GM11168 (cell line): ENCODE data around the gene IKZF2.

Source experiments
- in situ Hi-C: fragments of 300-500 bp; cut with MboI; formaldehyde crosslinking; loops from one replicate; pipeline ENCODE4 v1.12.0; 2022; ENCODE audit warnings: low sequenced_read_pairs; ENCODE audit not compliant: unreplicated experiment

The IKZF2 gene

DNA sequence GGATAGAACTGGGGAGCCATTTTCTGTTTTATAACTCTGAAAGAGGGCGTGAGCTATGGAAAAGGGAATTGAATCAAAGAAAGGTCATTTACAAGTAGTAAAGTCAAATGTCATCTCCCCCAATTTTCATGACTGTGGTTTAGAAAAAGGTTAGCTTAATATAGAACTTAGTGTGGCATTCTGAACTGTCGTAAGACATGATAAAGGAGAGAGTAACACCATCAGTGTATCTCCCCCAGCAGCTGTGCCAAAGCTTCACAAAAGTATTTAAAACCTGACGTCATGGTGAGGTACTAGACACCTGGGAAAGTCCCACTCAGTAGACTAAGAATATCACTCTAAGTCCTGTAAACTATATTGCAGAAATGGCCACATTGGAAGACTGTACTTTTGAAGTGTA lies 5.8 kb upstream of the IKZF2 start:
- in situ Hi-C loops = no loop called here

DNA sequence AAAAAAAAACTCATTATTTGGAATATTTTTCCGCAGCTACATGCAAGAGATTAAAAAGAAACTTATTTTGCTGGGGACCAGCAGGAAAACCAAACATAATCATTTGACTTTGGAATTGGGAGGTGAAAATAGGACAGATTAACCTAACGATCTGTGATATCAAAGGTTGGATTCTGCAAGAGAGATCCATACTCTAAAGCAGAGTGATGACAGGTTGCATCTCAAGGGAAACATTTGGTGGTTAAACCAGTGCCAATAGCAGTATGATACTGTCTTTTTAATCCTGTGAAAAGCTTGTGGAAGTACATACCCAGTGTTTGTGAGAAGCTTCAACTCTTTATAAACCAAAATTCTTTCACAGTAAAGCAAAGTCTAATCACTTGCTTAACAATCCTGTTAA lies 5.3 kb upstream of the IKZF2 start:
- in situ Hi-C loops = no loop called here

DNA sequence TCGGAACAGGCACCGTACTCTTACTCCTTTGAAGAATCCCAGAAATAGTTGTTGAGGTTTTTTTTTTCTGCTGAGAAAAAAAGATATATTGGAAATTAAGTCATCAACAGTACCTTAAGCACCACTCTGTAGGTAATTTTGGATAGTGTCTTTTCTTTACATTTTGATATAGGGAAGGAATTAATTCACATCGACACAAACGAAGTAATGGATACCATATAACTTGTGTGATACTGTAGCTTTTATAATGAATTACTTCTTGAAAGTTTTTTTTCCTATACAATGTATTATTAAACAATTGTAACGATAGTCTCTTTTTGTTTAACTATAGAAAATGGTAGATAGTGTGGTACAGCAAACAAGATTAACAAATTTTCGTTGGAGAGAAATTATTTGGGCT lies 1.5 kb upstream of the IKZF2 start:
- in situ Hi-C loops = loop anchor here (5.0 kb wide), 1 partner anchor 471 kb away; no protein-coding TSS in a partner anchor

DNA sequence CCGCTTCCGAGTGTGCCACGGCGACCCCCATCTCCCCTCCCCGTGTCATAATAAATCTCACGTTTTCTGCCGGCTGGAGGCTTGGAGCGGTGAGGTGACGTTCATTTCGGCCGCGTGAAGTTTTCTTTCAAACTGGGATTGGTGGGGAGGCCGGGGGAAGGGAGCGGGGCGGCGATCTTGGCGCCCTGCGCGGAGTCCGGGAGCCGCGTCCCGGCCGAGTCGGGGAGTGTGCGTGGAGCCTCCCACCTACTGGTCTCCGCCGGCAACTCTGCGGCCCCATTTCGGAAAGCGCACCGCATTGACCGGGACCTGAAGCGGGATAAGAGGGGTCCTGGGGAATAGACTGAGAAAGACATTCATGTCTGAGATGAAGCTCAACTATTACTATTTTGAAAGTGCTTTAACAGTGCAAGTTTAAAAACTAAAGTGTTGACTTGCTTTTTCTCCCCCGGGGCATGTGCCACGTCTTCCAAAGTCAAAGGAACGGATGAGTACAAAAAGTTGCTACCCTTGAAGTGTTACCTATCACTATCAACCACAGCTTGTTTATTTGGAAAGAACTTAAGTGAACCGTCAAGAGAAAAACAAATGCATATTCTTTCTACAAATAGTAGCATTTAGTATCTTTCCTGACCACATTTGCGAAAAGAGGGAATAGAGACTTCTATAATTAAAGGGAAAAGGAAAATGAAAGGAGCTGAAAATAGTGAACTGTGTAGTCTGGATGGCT lies 818 bp upstream of the IKZF2 start:
- in situ Hi-C loops = loop anchor here (5.0 kb wide), 1 partner anchor 470 kb away; no protein-coding TSS in a partner anchor

DNA sequence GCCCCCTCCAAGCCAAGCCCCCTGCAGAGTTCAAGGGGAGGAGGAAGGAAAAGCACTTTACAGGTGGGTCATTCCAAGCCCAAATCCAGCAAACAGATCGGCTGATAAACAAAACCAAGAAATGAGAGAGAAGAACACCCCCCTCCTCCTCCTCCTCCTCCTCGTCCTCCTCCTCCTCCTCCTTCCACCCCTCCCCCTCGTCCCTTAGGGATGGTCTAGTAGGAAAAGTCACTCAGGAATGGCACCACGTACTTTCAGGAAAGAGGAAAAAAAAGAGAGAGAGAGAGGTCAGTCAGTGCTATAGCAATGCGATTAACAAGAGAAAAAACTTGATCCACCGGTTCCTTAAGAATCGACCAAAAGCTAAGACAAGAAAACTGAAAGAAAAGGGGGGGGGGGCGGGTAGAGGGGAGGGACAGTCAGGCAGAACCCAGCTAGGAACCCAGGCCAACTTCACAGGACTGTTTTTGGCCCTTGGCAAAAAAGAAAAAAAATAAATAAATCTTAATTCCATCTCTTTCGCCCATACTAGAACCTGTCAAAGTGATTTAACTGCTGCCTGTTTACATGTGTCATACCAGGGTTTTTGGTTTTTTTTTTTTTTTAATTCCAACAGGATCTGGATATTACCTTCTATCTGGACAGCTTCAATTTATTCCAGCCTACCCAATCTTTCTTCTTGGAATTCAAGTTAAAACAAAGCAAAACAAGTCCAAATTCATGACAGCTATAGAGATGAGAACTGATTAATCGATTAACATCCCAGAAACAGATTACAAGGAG lies 906 bp downstream of the IKZF2 start:
- in situ Hi-C loops = loop anchor here (5.0 kb wide), 1 partner anchor 468 kb away; no protein-coding TSS in a partner anchor

DNA sequence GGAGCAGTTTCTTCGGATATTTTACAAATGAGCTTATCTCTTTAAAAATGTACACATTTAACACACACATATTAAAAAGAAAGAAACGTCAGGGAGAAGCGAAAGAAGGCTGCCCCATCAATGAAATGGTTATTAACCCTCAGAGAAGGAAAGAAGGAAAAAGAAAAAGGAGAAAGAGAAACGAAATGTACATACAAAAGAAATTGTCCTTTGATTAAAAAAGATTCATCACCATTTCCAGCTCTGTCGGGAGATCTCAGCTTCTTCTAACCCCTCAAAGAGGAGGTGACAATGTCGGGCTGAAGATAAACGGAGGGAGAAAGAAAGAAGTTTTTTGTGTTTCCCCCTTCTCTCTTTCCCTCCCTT lies 1.5 kb downstream of the IKZF2 start:
- in situ Hi-C loops = loop anchor here (5.0 kb wide), 1 partner anchor 468 kb away; no protein-coding TSS in a partner anchor

DNA sequence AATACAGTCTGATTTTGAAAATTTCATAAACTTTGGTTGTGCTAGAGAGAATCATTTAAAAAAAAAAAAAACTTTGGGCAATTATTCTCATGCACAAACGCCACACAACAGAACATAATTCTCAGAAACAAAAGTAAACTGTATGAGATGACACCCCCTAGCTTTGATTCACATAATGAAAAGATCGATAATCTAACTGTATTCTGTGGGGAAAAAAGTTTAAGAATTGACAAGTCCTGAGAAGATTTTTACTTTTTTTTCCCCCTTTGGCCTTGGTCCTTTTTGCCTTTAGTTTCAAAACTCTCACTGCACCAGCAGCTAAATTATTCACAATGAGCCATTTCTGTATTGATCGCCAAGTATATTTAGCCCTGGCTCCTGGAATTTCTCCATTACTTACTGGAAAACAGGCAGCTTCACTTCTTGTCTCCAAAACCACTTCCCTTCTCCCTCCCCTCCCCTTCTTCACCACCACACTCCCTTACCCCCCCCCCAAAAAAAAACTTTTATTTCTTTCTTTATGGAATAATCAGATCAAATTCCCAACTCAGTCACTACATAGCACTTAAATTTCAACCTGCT lies 2.0 kb downstream of the IKZF2 start:
- in situ Hi-C loops = no loop called here

DNA sequence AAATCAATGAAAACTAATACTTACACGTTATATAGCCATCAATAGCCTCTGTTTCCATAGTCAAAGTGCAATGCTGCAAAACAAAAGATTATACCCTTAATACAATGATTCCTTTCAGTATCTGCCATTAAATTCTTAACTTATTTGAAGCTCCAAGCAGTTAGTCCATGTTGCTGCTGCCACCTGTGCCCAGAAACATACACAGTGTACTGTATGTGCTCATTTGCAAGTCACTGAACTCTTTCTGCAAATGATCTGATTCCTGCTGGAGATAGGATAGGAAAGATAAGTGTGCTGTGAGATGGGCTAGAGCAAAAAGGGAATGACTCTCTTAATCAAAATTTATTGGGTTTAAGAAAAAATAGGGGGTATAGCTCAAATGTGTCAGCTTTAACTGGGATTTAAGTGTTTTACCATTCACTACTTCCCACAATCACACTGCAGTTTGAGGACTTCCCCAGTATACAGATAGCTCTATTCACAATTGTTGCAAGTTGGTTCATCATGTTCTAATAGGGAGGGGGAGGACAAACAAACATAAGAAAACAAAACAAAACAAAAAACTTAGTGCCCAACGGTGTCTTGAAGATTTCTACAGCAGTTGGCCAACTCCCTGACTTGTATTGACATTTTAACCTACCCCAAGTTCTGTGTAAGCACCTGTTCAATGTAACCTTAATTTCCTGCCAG lies 2.7 kb downstream of the IKZF2 start:
- in situ Hi-C loops = no loop called here

DNA sequence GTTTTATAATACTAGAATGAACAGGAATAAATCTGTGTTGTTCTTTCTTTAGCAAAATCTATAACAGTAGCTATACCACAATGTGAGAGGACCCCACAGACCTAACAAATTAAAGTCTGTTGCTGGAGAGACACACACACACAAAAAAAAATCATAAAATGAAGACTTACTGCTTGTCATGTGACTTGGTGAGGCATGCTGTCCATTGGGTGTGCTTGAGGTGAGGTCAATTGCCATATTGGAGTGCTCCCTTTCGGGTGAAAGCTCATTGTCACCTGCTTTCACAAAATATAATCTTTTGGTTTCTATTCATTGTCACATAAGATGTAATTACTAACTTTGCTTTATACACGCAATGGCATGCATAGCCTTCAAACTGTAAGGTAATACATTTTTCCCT lies 3.9 kb downstream of the IKZF2 start:
- in situ Hi-C loops = no loop called here

DNA sequence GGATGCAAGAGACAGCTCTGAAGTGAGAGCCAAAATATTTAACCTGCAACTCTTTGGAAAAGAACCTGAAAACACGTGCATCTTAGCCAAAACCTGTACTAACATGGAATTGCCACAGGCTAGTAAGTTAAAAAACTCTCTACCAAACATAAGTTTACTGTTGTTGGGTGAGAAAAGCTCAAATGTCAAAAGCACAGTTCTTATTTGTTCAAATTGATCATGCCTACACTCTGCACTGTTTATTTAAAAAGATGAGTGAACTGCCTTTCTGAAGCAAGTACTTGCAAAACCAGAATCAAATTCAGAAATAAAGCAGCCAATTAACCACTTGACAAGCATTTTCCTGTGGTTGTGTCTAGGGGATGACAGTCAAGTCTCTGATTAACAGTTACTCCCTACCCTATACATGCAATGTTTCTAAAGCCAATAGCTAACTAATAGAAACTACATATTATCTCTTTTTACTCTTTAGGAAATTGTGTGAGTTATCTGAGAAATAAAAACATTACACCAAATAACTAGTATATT lies 5.6 kb downstream of the IKZF2 start:
- in situ Hi-C loops = no loop called here

DNA sequence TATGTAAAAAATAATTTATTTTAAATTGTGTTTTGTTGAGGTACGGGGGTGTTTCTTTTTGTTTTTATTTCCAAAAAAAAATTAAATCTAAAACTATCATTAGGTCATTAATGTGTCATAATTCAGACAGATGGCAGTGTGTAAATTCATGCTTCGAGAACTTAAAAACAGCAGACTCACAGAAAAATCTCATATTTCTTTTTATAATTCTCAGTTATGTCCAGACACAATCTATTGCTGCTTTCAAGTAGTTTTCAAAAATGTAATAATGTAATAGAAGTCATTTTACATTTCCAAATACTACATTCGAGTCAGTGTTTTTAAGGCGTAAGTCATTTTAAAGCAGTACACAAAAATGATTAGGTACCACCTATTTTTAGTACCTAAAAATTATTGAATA lies 14.3 kb downstream of the IKZF2 start:
- in situ Hi-C loops = no loop called here

DNA sequence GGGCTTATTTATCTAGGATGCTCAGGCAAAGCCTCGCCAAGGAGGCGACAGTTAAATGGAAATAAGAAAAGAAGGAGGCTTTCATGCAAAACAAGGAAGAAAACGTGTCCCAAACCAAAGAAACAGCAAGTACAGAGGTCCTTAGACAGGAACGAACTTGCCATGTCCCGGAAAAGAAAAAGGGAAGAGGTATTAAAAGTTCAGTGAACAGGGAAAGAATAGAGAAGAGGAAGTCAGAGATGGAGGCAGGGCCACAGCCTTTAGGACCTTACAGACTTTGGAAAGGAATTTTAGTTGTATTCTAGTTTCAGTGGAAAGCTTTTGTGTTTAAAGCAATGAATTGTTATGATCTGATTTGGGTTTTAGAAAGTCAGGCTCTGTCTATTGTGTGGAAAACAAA lies 22.1 kb downstream of the IKZF2 start:
- in situ Hi-C loops = no loop called here

DNA sequence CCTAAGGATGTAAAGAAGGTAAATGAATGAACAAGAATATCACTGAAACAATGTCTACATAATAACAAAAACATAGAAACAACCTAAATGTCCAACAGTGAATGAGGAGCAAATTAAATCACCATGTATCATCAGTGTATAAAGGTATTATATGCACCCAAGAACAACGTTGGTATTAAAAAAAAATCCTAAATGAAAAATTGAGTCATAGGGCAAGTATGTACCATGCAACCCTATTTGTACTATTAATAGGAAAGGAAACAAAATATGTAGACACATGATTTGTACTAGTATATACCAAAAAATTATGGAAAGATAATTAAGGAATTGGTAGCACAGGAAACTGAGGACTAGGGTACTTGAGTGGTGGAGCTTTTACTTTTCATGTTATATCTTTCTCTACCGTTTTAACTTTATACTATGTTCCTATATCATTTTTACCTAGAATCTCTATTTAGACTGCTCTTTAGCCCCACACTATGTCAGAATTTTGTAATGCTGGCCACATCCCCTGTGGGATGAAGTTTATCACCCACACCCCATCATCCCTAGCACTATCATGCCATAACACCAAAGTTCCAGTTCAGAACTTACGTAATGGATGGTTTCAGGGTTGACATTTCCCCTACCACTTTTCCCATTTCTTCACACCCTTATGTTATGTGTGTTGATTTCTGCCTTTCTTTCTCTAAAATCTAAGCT lies 25.6 kb downstream of the IKZF2 start:
- in situ Hi-C loops = no loop called here

DNA sequence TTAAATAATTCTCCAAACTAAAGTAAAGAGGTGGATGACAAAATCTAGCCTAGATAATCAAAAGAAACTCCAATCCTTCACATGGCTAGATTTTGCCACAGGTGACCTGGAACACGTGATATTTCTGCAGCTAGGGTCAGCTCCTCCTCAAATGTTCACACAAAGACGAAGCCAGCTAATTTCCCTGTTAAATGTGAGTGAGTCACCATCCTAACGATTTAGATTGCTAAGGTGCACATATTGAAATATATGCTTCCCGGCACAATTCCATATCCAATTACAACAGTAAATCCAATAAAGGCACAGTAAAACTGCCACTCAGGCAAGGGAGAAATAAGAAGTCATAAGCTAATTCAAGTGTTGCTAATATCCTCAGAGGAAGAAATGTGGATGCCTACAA lies 28.7 kb downstream of the IKZF2 start:
- in situ Hi-C loops = no loop called here

DNA sequence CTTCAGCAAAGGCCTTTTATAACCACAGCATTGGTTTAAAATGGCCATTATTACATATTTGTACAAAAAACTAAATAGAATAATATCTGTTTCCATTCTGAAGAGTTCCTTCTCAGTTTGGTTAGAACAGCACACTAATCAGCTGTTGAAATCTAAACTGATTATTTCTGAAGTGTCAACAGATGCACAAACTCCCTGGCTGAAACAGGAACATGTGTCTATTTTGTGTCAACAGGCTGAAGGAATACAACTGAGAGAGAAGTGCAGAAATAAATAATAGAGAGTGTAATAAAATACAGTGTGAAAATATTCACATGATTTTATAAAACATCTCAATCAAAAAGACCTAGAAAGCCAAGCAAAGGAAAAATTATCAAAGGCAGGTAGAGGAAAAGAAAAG lies 29.7 kb downstream of the IKZF2 start:
- in situ Hi-C loops = no loop called here

DNA sequence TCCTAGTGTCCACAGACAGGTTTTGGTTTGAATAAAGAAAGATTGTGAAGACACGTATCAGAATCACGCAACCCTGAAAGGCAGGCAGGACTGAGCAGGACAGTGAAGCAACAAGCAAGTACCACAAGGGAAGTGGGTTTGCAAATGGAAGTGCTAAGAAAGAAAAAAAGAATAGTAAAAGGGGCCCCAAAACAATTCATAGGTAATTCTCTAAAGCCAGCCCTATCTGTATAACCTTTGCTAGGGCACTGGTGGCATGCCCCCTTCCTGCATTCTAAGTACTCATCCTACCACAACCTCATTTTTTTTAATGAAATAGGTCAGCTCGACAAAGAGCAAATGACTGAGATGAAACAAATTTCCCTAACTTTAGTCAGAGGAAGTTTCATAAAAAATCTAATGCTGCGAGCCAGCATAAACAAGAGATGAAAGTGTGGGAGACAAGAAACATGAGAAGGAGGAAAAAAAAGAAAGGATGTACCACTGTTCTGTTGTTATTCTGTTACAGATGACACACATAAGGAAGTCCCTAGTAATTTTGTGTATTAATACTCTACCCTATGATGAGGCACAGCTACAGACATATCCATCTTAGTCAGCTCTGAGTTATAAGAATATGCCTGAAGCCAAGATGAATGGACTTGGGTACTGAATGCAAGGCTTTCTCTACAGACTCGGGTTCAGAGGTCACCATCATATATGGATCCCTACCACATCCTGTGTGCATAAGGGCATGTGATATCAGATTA lies 32.2 kb downstream of the IKZF2 start:
- in situ Hi-C loops = no loop called here

DNA sequence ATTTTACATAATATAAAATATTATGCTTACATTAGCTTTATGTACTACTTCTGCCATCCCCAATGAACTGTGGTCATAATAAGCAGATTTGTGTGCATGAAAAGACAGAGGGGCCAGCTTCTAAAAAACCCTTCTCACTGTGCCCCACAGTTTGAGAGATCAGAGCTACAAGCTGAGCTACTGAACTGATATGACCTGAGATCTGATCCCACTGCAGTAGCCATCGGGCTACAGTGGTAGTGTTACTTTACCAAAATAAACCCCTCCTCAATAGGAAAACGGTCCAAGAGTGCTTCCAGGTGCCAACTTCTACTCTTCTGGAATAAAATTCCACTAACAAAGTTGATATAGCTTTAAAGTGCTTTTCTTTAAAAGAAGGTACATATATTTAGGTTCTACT lies 43.1 kb downstream of the IKZF2 start:
- in situ Hi-C loops = no loop called here

DNA sequence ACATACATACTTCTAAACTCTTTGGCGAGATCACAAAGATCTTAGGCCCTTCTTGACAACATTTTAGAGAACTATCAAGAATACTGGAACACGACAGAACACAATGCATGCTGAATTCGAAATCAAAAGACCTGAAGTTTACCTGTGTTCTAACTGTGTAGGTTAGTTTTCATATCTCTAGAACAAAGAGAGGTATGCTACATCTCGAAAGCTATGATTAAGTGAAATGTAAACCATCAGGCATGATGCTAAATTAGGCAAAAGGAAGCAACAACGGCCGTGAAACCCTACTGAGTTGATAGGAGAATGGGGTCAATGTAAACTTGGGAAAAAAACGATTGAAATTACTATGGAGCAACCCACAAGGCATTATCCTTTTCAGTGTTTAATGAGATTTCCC lies 43.7 kb downstream of the IKZF2 start:
- in situ Hi-C loops = no loop called here

DNA sequence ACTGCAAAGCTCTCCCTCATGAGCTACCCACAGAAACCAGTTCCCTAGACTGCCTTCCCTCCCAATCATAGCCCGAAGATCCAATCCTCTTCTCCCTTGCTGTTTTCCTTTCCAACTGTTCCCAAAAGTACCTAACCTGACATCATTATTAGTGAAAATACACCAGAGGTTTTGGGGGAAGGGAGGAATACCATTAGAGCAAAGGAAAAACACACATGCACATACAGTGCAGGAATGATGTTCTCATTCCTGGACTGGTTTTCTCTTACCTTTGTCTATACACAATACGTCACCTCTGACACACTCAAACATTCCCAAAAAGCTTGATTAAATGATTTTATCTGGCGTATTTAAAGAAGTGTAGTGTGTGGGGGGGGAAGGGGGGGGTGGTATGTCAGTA lies 46.2 kb downstream of the IKZF2 start:
- in situ Hi-C loops = no loop called here
